WI38 (cell line): ENCODE results near the gene GCSAML.

Experiments used
- H3K4me3 ChIP-seq: 2 replicates; pipeline ENCODE4 v1.5.1; 2011; ENCODE audit warnings: low read depth, mild to moderate bottlenecking, control low read depth, low read length
- CTCF ChIP-seq: IDR thresholded peaks from 2 replicates; pipeline ENCODE4 v1.5.1; 2012; ENCODE audit warnings: low read depth, mild to moderate bottlenecking, control low read depth, low read length

Gene GCSAML

GRCh38 chr1:247562198-247562597 is 13.3 kb downstream of the GCSAML start:
- H3K4me3 ChIP-seq, result no peak overlapping the region
- TF ChIP-seq CTCF, result no peak

- no peak overlapping the region for H3K4me3 ChIP-seq
- TF ChIP-seq CTCF, result no peak
These were observed 25.3 kb downstream of the GCSAML start for GRCh38 chr1:247574236-247574635.

GRCh38 chr1:247574664-247575063 is 25.7 kb downstream of the GCSAML start:
- no peak overlapping the region for H3K4me3 ChIP-seq
- TF ChIP-seq CTCF, result no peak

- TF ChIP-seq CTCF, result no peak
- no peak overlapping the region for H3K4me3 ChIP-seq
These were observed 27.6 kb downstream of the GCSAML start for GRCh38 chr1:247576514-247576913.

- no peak for TF ChIP-seq CTCF
- no peak overlapping the region for H3K4me3 ChIP-seq
These were observed 30.1 kb downstream of the GCSAML start for GRCh38 chr1:247578946-247579460.

- H3K4me3 ChIP-seq, result no peak within 1 kb of the TSS
- TF ChIP-seq CTCF, result no peak
These were observed 39.1 kb downstream of the GCSAML start, which contains the start of gene OR2G2 for GRCh38 chr1:247588060-247588459. Gene OR2G2, plus strand, starts transcription at chr1:247588360. Its CDS starts 0 bp downstream, at chr1:247588360.

GRCh38 chr1:247605286-247605685 is 56.4 kb downstream of the GCSAML start, which contains the start of gene OR2G3:
Gene OR2G3, plus strand, starts transcription at chr1:247605586. Its CDS starts 0 bp downstream, at chr1:247605586.
- no peak for TF ChIP-seq CTCF
- H3K4me3 ChIP-seq, result no peak within 1 kb of the TSS
